ENCODE measurements around the gene ADK. TPM values are rescaled to one million over a fixed set of nuclear protein-coding genes. Genes with fewer than 3 reads are reported as not detected.

The ADK gene
- total RNA-seq, 1 donor from 2014 or later = 47.0 TPM

DNA sequence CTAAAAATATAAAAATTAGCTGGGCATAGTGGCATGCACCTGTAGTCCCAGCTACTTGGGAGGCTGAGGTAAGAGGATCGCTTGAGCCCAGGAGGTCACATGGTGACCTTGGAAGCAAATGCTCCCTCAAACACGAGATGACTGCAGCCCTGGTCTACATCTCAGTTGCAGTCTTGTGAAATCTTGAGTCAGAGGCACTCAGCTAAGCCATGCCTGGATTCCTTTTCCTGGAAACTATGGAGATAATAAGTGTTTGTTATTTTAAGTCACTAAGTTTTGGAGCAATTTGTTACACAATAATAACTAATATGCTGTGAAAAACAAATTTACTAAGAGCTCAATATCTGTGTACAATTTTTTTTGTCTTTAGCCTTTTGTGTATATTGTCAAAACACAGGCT is 391.1 kb downstream of the ADK start:
- Mint-ChIP-seq H3K36me3 (ENCODE audit: unreplicated experiment) (peaks cover 2% of the 10 kb centered on the region), H3K4me1 (ENCODE audit: unreplicated experiment) (peaks cover 17% of the 10 kb centered on the region), H3K4me3 (ENCODE audit: unreplicated experiment) (no peak overlapping the region), H3K9me3 (ENCODE audit: unreplicated experiment) (no peaks in the 10 kb centered on the region), H3K27ac (ENCODE audit: unreplicated experiment) (no peak overlapping the region), H3K27me3 (ENCODE audit: unreplicated experiment) (no peaks in the 10 kb centered on the region)
- DNase-seq (ENCODE audit: extremely low spot score, unreplicated experiment) = no peak
- no peak for TF ChIP-seq CTCF (IDR thresholded peaks at IDR 0.05)

DNA sequence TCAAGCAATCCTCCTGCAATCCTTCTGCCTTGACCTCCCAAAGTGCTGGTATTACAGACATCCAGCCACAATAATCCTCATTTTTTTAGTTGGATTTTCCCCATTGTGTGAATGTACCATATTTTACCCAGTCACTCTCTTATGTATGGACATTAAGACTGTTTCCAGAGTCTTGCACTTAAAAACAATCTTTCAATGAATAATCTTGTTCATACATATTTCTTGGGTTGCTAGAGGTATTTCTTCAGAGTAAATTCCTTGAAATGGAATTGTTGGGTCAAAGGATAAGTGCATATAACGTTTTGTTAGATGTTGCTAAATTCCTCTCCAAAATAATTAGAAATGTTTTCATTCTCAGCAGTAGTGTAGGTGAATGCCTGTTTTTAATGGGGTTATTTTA is 392.3 kb downstream of the ADK start:
- DNase-seq (ENCODE audit: extremely low spot score, unreplicated experiment) = no peak
- no peak overlapping the region for H3K27ac Mint-ChIP-seq (ENCODE audit: unreplicated experiment)
- H3K4me3 Mint-ChIP-seq (ENCODE audit: unreplicated experiment) = no peak overlapping the region
- no peak for TF ChIP-seq CTCF (IDR thresholded peaks at IDR 0.05)
- H3K4me1 Mint-ChIP-seq (ENCODE audit: unreplicated experiment) = peaks cover 17% of the 10 kb centered on the region
- H3K27me3 Mint-ChIP-seq (ENCODE audit: unreplicated experiment) = no peaks in the 10 kb centered on the region
- H3K36me3 Mint-ChIP-seq (ENCODE audit: unreplicated experiment) = no peaks in the 10 kb centered on the region
- H3K9me3 Mint-ChIP-seq (ENCODE audit: unreplicated experiment) = no peaks in the 10 kb centered on the region

DNA sequence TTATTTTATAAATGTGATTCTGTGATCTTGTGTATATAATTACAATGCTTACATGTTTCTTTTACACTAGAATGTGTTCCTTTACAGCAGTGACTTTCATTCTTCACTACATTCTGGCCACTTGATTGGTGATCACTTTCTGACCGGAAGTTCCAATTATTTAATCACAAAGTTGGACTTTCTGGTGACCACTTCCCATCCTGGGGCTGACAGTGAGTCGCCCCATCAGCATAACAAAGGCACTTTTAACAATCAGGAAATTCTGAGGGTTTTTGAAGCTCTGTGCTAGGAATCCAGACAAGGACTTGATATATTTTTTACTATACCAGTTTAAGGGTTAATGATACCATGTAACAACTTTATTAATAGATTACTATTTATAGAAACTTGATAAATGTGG is 393.1 kb downstream of the ADK start:
- Mint-ChIP-seq H3K4me3 (ENCODE audit: unreplicated experiment) (no peak overlapping the region), H3K4me1 (ENCODE audit: unreplicated experiment) (peaks cover 17% of the 10 kb centered on the region), H3K9me3 (ENCODE audit: unreplicated experiment) (no peaks in the 10 kb centered on the region), H3K27me3 (ENCODE audit: unreplicated experiment) (no peaks in the 10 kb centered on the region), H3K27ac (ENCODE audit: unreplicated experiment) (no peak overlapping the region), H3K36me3 (ENCODE audit: unreplicated experiment) (no peaks in the 10 kb centered on the region)
- DNase-seq (ENCODE audit: extremely low spot score, unreplicated experiment) = no peak
- no peak for TF ChIP-seq CTCF (IDR thresholded peaks at IDR 0.05)

DNA sequence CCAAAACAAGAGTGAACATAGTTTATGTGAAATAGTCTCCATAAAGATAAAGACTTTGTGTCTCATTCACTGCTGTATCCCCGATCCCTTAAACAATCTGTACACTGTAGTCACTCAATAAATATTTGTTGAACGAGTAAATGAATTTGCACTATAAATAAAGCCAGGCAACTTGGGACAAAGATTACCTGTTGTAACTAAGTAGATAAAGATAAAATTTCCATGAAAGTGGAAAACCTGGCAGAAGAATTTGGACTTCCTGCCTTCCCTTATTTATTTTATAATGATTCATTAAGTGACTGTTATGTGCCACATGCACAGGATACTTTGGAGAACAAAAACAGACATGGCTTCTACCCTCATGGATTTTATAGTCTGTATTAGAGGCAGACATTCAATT is 397.7 kb downstream of the ADK start:
- no peaks in the 10 kb centered on the region for H3K27me3 Mint-ChIP-seq (ENCODE audit: unreplicated experiment)
- peaks cover 10% of the 10 kb centered on the region for H3K4me1 Mint-ChIP-seq (ENCODE audit: unreplicated experiment)
- DNase-seq (ENCODE audit: extremely low spot score, unreplicated experiment) = no peak
- H3K9me3 Mint-ChIP-seq (ENCODE audit: unreplicated experiment) = no peaks in the 10 kb centered on the region
- no peak overlapping the region for H3K27ac Mint-ChIP-seq (ENCODE audit: unreplicated experiment)
- peaks cover 2% of the 10 kb centered on the region for H3K36me3 Mint-ChIP-seq (ENCODE audit: unreplicated experiment)
- no peak for TF ChIP-seq CTCF (IDR thresholded peaks at IDR 0.05)
- H3K4me3 Mint-ChIP-seq (ENCODE audit: unreplicated experiment) = no peak overlapping the region

- no peak for DNase-seq (ENCODE audit: extremely low spot score, unreplicated experiment)
- Mint-ChIP-seq H3K27me3 (ENCODE audit: unreplicated experiment) (no peaks in the 10 kb centered on the region), H3K36me3 (ENCODE audit: unreplicated experiment) (peaks cover 10% of the 10 kb centered on the region), H3K4me3 (ENCODE audit: unreplicated experiment) (no peak overlapping the region), H3K27ac (ENCODE audit: unreplicated experiment) (no peak overlapping the region), H3K9me3 (ENCODE audit: unreplicated experiment) (no peaks in the 10 kb centered on the region), H3K4me1 (ENCODE audit: unreplicated experiment) (no peaks in the 10 kb centered on the region)
- TF ChIP-seq CTCF (IDR thresholded peaks at IDR 0.05) = no peak
Observed at GRCh38 chr10:74556072-74556705, 405.2 kb downstream of the ADK start.
